Nephron progenitor cell (in vitro differentiated cells): ENCODE data around the gene CCNT2.

Experiments
- DNase-seq: peaks from one replicate; pipeline ENCODE4 v3.0.0; 2021
- H3K27ac Mint-ChIP-seq: 2 replicates; pipeline ENCODE4 v1.8.0; 2021; ENCODE audit warnings: mild to moderate bottlenecking, moderate library complexity, mixed read lengths
- H3K27me3 Mint-ChIP-seq: 2 replicates; pipeline ENCODE4 v1.8.0; 2021; ENCODE audit warnings: mild to moderate bottlenecking, low read depth, mixed read lengths; ENCODE audit not compliant: poor library complexity
- H3K36me3 Mint-ChIP-seq: 2 replicates; pipeline ENCODE4 v1.8.0; 2021; ENCODE audit warnings: low read depth, mixed read lengths
- H3K4me1 Mint-ChIP-seq: 2 replicates; pipeline ENCODE4 v1.8.0; 2021; ENCODE audit warnings: mixed read lengths
- H3K4me3 Mint-ChIP-seq: 2 replicates; pipeline ENCODE4 v1.8.0; 2021; ENCODE audit warnings: mild to moderate bottlenecking, moderate library complexity, mixed read lengths
- H3K9me3 Mint-ChIP-seq: 2 replicates; pipeline ENCODE4 v1.8.0; 2021; ENCODE audit warnings: mild to moderate bottlenecking, moderate library complexity, mixed read lengths
- CTCF ChIP-seq: fragments of 200-600 bp; sonication (generic); IDR thresholded peaks from 2 replicates; pipeline ENCODE4 v1.5.0; 2021; ENCODE audit warnings: antibody characterized with exemption

The CCNT2 gene

GRCh38 chr2:134927195-134927594 lies 8.6 kb downstream of the CCNT2 start:
- H3K36me3 Mint-ChIP-seq: peaks cover 54% of the 10 kb centered on the region
- H3K27ac Mint-ChIP-seq: peak overlapping the region; percentile 62
- no peak for DNase-seq
- H3K4me3 Mint-ChIP-seq: no peak overlapping the region
- TF ChIP-seq CTCF: no peak
- no peaks in the 10 kb centered on the region for H3K27me3 Mint-ChIP-seq
- H3K9me3 Mint-ChIP-seq: no peaks in the 10 kb centered on the region
- H3K4me1 Mint-ChIP-seq: peaks cover 13% of the 10 kb centered on the region

- Mint-ChIP-seq H3K4me3 (no peak overlapping the region), H3K36me3 (peaks cover 45% of the 10 kb centered on the region), H3K27me3 (no peaks in the 10 kb centered on the region), H3K27ac (peak overlapping the region; percentile 74), H3K9me3 (no peaks in the 10 kb centered on the region), H3K4me1 (no peaks in the 10 kb centered on the region)
- no peak for DNase-seq
- no peak for TF ChIP-seq CTCF
Measured at GRCh38 chr2:134932864-134933526, 14.4 kb downstream of the CCNT2 start.

GRCh38 chr2:134933732-134934131 lies 15.1 kb downstream of the CCNT2 start:
- no peak for TF ChIP-seq CTCF
- H3K4me3 Mint-ChIP-seq: no peak overlapping the region

GRCh38 chr2:134934150-134934549 lies 15.5 kb downstream of the CCNT2 start:
- H3K27ac Mint-ChIP-seq: peak overlapping the region; percentile 65
- H3K36me3 Mint-ChIP-seq: peaks cover 50% of the 10 kb centered on the region
- H3K4me3 Mint-ChIP-seq: no peak overlapping the region
- TF ChIP-seq CTCF: no peak
- no peaks in the 10 kb centered on the region for H3K4me1 Mint-ChIP-seq
- no peaks in the 10 kb centered on the region for H3K9me3 Mint-ChIP-seq
- DNase-seq: no peak
- H3K27me3 Mint-ChIP-seq: no peaks in the 10 kb centered on the region

More at GRCh38 chr2:134933732-134934131, 15.1 kb downstream of the CCNT2 start:
- no peaks in the 10 kb centered on the region for H3K4me1 Mint-ChIP-seq
- no peaks in the 10 kb centered on the region for H3K9me3 Mint-ChIP-seq
- no peaks in the 10 kb centered on the region for H3K27me3 Mint-ChIP-seq
- DNase-seq: no peak
- no peak overlapping the region for H3K27ac Mint-ChIP-seq
- H3K36me3 Mint-ChIP-seq: peaks cover 47% of the 10 kb centered on the region

GRCh38 chr2:134934641-134935040 lies 16.0 kb downstream of the CCNT2 start:
- H3K27ac Mint-ChIP-seq: peak overlapping the region; percentile 65
- H3K36me3 Mint-ChIP-seq: peaks cover 54% of the 10 kb centered on the region
- H3K9me3 Mint-ChIP-seq: no peaks in the 10 kb centered on the region

More at GRCh38 chr2:134934641-134935040, 16.0 kb downstream of the CCNT2 start:
- DNase-seq: no peak
- H3K4me1 Mint-ChIP-seq: no peaks in the 10 kb centered on the region
- no peak for TF ChIP-seq CTCF
- no peak overlapping the region for H3K4me3 Mint-ChIP-seq
- no peaks in the 10 kb centered on the region for H3K27me3 Mint-ChIP-seq
